GM19397 (cell line): ENCODE results near the gene MMP13.

Source experiments
- ATAC-seq: cut with Tn5 transposase; IDR thresholded peaks from one replicate; pipeline ENCODE4 v1.9.1; 2021; ENCODE audit warnings: mild to moderate bottlenecking, moderate library complexity; ENCODE audit not compliant: unreplicated experiment

Gene MMP13

GRCh38 chr11:102936864-102937509 is 18.5 kb downstream of the MMP13 start:
- ATAC-seq = no peak

GRCh38 chr11:102935514-102935913 is 20.0 kb downstream of the MMP13 start:
- no peak for ATAC-seq

- ATAC-seq = no peak
Observed at GRCh38 chr11:102934735-102935134, 20.8 kb downstream of the MMP13 start.

- ATAC-seq = peak; percentile 40
Observed at GRCh38 chr11:102933627-102934026, 21.9 kb downstream of the MMP13 start.

GRCh38 chr11:102932678-102933077 is 22.9 kb downstream of the MMP13 start:
- no peak for ATAC-seq

GRCh38 chr11:102930451-102930850 is 25.1 kb downstream of the MMP13 start:
- no peak for ATAC-seq

GRCh38 chr11:102929972-102930371 is 25.6 kb downstream of the MMP13 start:
- ATAC-seq = no peak

- ATAC-seq = no peak
Observed at GRCh38 chr11:102929166-102929565, 26.4 kb downstream of the MMP13 start.

- no peak for ATAC-seq
Observed at GRCh38 chr11:102928247-102928646, 27.3 kb downstream of the MMP13 start.

GRCh38 chr11:102927624-102927990 is 27.9 kb downstream of the MMP13 start:
- ATAC-seq = no peak

- ATAC-seq = no peak
Observed at GRCh38 chr11:102926961-102927623, 28.4 kb downstream of the MMP13 start.

- ATAC-seq = no peak
Observed at GRCh38 chr11:102926517-102926916, 29.0 kb downstream of the MMP13 start.

GRCh38 chr11:102925988-102926387 is 29.5 kb downstream of the MMP13 start:
- ATAC-seq = no peak

GRCh38 chr11:102924851-102925380 is 30.6 kb downstream of the MMP13 start:
- ATAC-seq = no peak

- no peak for ATAC-seq
Observed at GRCh38 chr11:102921587-102922220, 33.8 kb downstream of the MMP13 start.

GRCh38 chr11:102920118-102920684 is 35.3 kb downstream of the MMP13 start:
- ATAC-seq = peak; percentile 64

- no peak for ATAC-seq
Observed at GRCh38 chr11:102915044-102915375, 40.5 kb downstream of the MMP13 start.

- ATAC-seq = no peak
Observed at GRCh38 chr11:102914238-102915043, 41.1 kb downstream of the MMP13 start.

- ATAC-seq = no peak
Observed at GRCh38 chr11:102912482-102912830, 43.1 kb downstream of the MMP13 start.

GRCh38 chr11:102911758-102912481 is 43.6 kb downstream of the MMP13 start:
- no peak for ATAC-seq
